CD4-positive, alpha-beta T cell treated with Interleukin-12 subunit alpha and Interleukin-12 subunit beta, for 1 hour (primary cell): ENCODE data around the gene HIVEP3.

Experiments used
- DNase-seq: peaks from one replicate; pipeline ENCODE4 v3.0.0-alpha.2; 2020

HIVEP3 gene

DNA sequence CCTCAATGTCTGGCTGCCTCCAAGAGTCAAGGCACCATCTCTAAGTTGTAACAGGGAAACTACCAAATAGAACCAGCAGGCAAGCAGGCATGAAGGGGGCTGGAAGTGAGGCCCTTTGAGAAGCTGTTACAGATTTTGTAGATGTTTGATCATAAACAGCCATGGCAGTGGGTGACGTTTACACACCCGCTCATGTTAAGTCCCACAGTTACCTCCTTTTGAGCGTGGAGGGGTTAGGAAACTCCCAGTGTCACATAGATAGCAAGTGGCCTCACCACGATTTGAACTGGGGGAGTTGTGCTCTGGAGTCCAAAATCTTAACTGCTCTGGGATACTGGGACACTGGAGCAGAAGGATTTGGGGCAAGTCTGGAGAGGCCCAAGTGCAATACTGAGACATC lies 192.4 kb downstream of the HIVEP3 start:
- DNase-seq: no peak

DNA sequence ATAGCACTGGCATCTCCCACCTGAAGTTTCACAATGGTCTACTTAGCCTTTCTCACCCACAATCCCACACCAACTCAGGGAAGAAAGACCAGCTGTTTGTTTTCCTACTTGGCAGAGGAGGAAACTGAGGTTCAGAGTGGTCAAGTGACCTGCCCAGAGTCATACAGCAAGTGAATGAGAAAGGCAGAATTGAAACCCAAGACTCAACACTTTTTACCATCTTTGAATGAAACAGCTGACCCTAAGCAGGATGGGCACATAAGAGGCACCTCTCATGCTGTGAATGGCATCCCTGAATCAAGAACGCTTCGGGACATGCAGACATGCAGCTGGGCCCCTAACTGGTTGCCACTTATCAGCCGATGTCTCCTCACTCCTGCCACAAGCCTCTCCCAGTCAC lies 193.8 kb downstream of the HIVEP3 start:
- DNase-seq: no peak

GRCh38 chr1:41724248-41724647 lies 194.5 kb downstream of the HIVEP3 start:
- DNase-seq: no peak

DNA sequence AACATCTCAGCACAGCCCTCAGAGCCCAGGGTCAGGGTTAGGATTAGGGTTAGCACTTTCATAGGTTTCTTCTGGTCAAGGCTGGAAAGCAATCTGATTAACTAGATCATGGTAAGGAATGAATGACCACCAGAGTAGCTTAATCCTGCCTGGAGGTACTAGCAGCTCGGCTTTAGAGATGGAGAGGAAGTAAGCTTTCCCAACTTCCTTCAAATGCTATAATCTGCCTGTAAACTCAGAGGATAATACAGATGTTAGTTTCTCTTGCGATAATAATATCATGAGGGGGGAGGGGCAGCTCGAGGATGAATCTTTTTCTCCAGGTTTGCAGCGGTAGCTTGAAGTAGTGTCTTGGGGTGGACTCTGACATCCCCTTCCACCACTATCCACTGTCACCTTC lies 194.9 kb downstream of the HIVEP3 start:
- DNase-seq: no peak

GRCh38 chr1:41722184-41722583 lies 196.5 kb downstream of the HIVEP3 start:
- DNase-seq: no peak

DNA sequence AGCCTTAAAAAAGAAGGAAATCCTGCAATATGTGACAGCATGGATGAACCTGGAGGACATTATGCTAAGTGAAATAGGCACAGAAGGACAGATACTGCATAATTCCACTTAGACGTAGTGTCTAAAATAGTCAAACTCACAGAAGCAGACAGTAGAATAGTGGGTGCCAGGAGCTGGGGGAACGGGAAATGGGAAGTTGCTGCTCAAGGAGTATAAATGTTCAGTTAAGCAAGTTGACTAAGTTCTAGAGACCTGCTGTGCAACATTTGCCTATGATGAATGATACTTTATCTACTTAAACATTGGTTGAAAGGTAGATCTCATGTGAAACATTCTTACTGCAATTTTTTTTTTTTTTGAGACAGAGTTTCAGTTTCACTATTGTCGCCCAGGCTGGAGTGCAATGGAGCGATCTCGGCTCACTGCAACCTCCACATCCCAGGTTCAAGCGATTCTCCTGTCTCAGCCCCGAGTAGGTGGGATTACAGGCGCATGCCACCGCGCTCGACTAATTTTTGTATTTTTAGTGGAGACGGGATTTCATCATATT lies 197.8 kb downstream of the HIVEP3 start:
- DNase-seq: no peak

- no peak for DNase-seq
Observed at GRCh38 chr1:41719590-41719989, 199.1 kb downstream of the HIVEP3 start.

DNA sequence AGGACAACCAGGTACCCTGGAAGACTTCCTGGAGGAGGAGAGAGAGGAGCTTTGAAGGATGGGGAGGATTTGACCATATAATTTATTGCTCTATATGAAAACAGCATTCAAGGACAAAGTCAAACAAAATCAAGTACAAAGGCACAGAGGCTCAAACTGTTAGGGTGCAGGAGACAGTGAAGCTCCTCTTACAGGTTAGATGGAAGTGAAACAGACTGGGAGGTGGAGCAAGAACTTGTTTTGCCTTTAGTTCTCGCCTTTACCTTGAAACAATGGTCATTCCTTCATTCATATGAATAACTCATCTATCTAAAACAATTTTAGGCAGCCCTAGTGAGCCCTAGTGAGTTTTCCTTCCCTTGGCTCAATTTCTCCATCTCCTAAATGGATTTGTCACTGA lies 199.6 kb downstream of the HIVEP3 start:
- DNase-seq: no peak

DNA sequence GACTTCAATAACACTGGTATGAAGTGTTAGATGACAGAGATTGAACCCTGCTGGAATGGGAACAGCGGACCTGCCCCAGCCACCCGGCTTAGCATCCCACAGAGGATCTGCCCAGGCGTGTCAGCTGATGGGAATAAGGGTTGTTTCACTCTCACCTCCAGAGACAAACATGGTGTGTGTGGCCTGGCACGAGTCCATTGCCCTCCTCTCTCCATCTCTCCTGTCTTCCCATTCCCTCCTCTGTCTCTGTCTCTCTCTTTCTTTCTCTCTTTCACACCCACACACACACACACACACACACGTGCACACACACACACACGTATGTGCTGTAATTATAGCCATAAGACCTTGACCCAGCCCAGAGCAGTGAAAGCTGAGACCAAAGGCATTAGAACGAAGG lies 200.2 kb downstream of the HIVEP3 start:
- no peak for DNase-seq

DNA sequence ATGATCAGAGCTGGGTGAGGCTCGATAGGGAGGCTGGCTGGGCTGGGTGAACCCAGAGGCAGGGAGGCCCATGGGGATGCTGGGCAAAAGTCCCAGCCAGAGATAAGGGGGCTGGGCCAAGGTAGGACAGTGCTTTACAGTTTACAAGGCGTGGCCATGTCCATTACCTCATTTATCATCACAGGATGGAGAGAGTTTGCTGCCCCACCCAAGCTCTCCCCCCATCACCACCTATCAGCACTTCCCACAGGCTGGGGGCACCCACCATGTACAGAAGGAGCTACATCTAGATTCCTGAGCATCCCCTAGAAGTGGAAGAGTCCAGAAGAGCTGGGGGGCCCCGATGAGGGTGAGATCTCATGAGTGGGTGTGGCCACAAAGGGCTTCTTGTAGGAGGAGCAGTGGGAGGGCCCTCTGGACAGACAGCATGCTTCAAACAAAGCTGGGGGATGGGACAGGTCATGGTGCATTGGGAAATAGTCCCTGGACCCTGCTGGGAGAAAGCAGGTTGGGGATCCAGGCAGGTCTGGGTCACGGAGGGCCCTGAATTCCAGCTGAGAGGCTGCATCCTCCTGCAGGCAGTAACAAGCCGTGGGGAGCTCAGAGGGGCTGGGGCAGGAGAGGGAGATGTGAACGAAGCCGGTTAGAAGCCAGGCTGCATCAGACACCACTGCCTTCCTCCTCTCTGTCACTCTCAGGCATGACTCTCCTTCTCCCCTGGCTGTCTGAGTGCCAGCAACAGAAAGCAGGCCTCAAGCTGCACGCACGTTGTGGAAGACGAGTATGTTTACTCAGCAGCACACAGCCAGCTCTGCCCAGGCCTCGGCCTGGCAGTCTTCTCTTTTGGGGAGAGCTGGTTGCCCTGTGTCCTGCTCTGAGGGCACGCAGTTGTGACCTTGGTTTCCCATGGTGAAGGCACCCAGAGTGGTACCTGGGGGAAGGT lies 202.3 kb downstream of the HIVEP3 start:
- DNase-seq: no peak

DNA sequence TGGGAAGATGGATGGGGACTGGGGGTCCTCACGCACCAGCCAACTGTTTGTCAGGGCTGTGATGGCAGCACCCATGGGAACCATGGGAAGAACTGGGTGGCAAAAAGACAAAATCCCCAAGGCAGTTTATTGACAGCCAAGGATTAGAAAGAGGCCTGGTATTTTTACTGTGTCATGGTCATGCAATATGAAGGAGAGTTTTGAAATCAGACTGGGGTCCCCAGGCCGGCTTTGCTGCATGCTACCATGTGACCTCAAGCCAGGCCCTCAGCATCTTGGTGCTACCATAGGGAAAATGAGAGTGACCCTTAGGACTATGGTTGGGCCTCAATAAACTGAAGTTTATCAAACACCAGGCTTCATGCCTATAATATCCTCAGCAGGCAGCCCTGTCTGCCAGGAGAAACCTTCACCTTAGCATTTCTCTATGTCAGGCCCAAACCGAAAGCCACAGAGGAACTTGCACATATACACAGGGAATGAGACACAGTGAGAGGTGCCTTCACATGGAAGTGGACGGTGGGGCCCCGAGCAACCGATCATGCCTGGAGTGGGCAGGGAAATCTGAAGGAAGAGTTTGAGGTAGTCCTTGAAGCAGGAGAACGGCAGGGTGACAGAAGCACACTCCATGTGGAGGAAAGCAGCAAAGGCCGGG lies 203.2 kb downstream of the HIVEP3 start:
- DNase-seq: no peak

DNA sequence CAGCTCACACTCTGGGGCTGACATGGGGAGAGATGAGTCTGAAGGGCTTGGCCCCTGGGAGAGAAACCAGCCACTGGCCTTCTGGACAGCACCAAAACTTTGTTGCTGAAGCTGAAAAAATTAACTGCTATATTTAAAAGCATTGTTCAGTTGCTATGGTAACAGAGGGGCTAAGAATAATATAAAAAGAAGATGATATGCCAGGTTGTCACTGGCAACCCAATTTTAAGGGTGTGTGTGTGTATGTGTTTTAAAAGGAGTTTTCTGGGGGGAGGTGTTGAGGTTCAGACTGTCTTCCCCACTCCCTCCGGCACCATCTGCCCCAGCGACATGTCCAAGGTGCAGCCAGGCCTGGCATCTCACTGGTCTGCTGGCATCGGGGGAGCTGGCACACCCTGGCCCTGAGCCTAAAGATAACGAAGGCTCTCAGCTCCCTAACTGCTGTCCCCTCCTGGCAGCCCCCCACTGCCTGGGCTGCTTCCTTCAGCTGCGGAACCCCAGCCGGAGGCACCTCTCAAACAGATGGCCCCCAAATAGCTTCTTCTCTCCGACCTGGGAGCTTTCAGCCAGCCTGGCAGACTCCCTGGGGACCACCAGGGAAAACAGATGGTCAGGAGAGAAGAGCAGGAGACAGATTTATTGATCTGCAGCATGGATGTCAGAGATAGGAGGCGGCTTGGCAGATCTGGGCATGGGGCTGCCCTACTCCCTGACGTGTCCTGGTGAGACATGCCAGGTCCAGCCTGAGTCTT lies 203.9 kb downstream of the HIVEP3 start:
- no peak for DNase-seq

- DNase-seq: no peak
Observed at GRCh38 chr1:41713557-41714327, 205.0 kb downstream of the HIVEP3 start.

GRCh38 chr1:41713141-41713540 lies 205.6 kb downstream of the HIVEP3 start:
- DNase-seq: no peak

- no peak for DNase-seq
Observed at GRCh38 chr1:41712695-41713094, 206.0 kb downstream of the HIVEP3 start.

GRCh38 chr1:41712081-41712480 lies 206.6 kb downstream of the HIVEP3 start:
- no peak for DNase-seq

GRCh38 chr1:41711581-41711980 lies 207.1 kb downstream of the HIVEP3 start:
- no peak for DNase-seq

- no peak for DNase-seq
Observed at GRCh38 chr1:41710980-41711379, 207.7 kb downstream of the HIVEP3 start.

DNA sequence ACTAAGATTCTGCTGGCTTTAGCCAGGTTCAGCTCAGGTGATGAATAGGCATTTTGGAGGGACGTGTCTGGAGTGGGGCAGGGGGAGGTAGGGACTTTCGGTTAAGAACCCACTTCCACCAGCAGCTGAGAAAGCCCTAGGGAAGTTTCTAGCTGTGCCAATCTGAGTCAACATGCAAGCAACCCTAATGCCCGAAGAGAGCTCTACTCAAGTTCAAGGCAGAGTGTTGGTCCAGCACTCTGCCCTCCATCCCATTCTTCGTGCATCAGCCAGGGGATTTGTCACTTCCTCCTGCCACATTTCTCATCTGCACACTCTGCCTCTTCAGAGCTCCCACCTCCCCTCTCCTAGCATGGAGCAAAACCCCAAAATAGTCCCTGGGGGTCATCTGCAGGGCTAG lies 208.8 kb downstream of the HIVEP3 start:
- no peak for DNase-seq

DNA sequence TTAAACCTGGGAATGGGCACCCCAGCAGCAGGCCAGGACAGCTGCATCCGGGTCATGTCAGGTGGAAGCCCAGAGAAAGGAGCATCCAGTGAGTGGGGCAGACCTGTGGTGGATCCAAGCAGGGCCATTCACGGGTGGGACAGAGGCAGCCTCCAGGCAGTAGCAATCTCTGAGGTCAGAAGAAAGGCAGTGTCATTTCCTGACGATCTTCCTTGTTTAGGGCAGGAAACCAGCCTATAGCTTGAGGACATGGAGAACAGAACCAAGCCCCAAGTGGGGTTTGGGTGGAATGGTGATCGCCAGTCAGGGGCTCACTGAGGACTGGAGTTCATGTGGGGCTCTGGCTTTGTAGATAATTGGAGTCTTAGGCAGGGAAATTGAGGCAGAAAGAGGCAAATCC lies 209.4 kb downstream of the HIVEP3 start:
- DNase-seq: no peak

DNA sequence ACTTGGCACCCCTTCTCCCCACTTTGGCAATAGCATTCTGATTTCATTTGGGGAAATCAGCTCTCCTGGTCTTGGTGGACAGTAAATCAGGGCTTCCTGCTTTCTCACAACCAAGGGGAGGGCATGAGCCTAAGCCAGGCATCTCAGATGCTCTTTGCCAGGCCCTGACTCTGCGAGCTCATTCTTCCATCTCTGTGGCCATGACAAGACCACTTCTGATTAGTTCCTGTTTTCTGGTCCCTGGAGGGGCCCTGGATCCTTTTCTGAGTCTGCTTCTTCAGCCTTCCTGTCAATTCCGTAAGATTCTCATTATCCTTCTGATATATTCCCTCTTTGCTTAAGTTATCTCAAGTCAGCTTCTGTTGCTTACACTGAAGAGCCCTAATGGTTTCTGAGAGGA lies 210.4 kb downstream of the HIVEP3 start:
- no peak for DNase-seq

DNA sequence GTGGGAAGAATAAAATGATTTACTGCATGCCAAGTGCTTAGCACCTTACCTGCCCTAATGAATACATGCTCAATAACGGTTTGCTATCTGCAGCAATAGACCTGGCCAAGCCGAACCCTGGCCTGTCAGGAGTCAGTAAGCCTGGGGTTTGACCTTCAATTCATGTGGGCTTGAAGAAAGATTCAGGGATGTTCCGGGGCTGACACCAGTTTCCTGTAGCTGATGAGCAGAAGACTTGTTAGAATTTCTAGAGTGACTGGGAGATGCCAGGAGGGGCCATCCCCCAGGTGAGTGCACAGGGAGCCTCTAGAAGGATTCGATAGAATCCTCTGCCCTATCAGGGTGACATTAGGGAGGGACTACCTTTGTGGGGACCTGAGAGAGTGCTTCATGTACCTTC lies 210.9 kb downstream of the HIVEP3 start:
- no peak for DNase-seq

DNA sequence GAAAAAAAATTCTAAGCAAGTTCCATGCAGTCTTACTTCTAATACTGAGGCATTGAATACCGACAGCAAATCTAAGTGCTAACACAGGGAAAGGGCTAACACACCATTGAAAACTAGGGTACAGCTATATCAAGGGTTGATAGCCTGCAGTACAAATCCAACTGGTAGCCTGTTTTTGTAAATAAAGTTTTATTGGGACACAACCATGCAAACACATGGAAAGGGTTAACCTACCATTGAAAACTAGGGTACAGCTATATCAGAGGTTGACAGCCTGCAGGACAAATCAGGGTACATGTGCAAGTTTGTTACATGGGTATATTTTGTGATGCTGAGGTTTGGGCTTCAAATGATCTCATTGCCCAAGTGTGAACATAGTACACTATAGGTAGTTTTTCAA lies 212.9 kb downstream of the HIVEP3 start:
- no peak for DNase-seq
